GM12874 (cell line): ENCODE measurements around the gene PTGFRN.

Experiments
- TF ChIP-seq, protein P1 (sequence below): IDR thresholded peaks from 2 replicates; pipeline ENCODE4 v1.5.1; 2011; ENCODE audit warnings: low read depth, mild to moderate bottlenecking, control low read depth, low read length, moderate library complexity; ENCODE audit not compliant: insufficient read depth

Gene PTGFRN

GRCh38 chr1:117007719-117008013 is 98.0 kb downstream of the PTGFRN start:
- TF ChIP-seq, protein P1, sequence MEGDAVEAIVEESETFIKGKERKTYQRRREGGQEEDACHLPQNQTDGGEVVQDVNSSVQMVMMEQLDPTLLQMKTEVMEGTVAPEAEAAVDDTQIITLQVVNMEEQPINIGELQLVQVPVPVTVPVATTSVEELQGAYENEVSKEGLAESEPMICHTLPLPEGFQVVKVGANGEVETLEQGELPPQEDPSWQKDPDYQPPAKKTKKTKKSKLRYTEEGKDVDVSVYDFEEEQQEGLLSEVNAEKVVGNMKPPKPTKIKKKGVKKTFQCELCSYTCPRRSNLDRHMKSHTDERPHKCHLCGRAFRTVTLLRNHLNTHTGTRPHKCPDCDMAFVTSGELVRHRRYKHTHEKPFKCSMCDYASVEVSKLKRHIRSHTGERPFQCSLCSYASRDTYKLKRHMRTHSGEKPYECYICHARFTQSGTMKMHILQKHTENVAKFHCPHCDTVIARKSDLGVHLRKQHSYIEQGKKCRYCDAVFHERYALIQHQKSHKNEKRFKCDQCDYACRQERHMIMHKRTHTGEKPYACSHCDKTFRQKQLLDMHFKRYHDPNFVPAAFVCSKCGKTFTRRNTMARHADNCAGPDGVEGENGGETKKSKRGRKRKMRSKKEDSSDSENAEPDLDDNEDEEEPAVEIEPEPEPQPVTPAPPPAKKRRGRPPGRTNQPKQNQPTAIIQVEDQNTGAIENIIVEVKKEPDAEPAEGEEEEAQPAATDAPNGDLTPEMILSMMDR: no peak

GRCh38 chr1:117008656-117009055 is 98.9 kb downstream of the PTGFRN start:
- TF ChIP-seq, protein P1: no peak

DNA sequence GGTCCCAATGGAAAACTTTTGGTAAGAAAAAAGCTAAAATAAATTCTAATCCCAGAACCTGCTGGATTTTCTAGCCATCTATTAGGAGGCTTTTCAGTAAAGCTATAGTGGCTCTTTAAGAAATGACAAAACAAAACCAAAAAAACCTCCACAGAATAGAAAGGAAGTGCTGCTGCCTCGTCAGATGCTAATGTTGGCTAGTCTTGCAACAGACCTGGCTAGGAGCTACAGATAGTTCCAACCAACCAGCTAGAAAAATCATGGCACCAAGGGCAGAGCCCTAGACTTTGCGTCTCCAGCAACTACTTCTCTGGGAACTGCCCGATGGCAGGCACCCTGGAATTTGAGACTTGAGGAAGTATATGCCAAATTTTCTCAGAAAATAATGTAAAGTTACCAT is 99.4 kb downstream of the PTGFRN start:
- TF ChIP-seq, protein P1: no peak

- TF ChIP-seq, protein P1: no peak
Observed at GRCh38 chr1:117010310-117010969, 100.7 kb downstream of the PTGFRN start.

- TF ChIP-seq, protein P1: no peak
Observed at GRCh38 chr1:117011334-117011733, 101.6 kb downstream of the PTGFRN start.

DNA sequence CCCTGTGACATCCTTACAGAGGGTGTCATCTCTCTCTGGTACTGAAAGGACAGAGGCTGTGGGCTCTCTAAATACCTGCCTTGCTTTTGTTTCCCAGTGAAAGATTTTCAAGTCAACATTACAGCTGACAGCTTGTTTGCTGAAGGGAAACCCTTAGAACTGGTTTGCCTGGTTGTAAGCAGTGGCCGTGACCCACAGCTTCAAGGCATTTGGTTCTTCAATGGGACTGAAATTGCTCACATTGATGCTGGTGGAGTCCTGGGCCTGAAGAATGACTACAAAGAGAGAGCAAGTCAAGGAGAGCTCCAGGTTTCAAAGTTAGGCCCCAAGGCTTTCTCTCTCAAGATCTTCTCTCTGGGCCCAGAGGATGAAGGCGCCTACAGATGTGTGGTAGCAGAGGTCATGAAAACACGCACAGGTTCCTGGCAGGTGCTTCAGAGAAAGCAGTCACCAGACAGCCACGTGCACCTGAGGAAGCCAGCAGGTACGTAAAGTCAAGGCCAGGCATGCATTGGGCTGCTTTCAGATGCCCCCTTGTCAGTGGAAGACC is 103.7 kb downstream of the PTGFRN start:
- TF ChIP-seq, protein P1: no peak

- TF ChIP-seq, protein P1: no peak
Observed at GRCh38 chr1:117014209-117014608, 104.5 kb downstream of the PTGFRN start.
